Measurements from ENCODE around the gene SIX5.

GRCh38 chr19:45778010-45778661, 9.1 kb upstream of the SIX5 start:
- TF ChIP-seq ZNF274 (IDR thresholded peaks at IDR 0.05; ENCODE audit: low read depth, low read length) = no peak
- no peak for TF ChIP-seq SUZ12 (IDR thresholded peaks at IDR 0.05; ENCODE audit: extremely low read depth, insufficient read depth, insufficient read length)
- TF ChIP-seq YY1 (IDR thresholded peaks at IDR 0.05; ENCODE audit: insufficient read depth, insufficient read length) = no peak
